K562 (cell line): ENCODE data around the gene BRINP1. TPM values are rescaled to one million over a fixed set of nuclear protein-coding genes. Genes with fewer than 3 reads are reported as not detected.

Experiments
- ATAC-seq: fragments of 200-7000 bp; cut with Tn5 transposase; 3 replicates; pipeline ENCODE4 v1.9.1; 2020; ENCODE audit warnings: moderate library complexity
- BruUV-seq: library from RNA; stranded (reverse); fragments of 400-500 nt; replicated peaks from 2 replicates; lab custom pipeline; 2021; lab: Mats Ljungman, UMichigan
- CTCF ChIA-PET: fragments of 300-600 bp; formaldehyde crosslinking; extraction: SDS; loops from one replicate; lab custom pipeline; 2021; ENCODE audit warnings: low intra/inter-chr PET ratio; lab: Yijun Ruan, JAX
- POLR2A ChIA-PET: fragments of 300-600, 350-650 bp; sonication (Branson Sonifier 250); formaldehyde crosslinking; extraction: SDS; loops from one replicate; lab custom pipeline; 2021; ENCODE audit warnings: antibody characterized with exemption, inconsistent platforms; lab: Yijun Ruan, JAX
- DNase-seq, 4 experiments: peaks; one replicate each; pipeline versions ENCODE4 v3.0.0 to v3.0.0-alpha.2; 2011 to 2018; ENCODE audit warnings: low spot score in 3 of 4, mixed read lengths in 3 of 4; ENCODE audit errors: extremely low read depth in 1 of 4
- FAIRE-seq: peaks from 2 replicates; lab custom pipeline; 2011; peaks lifted over from hg19 to GRCh38; lab: Jason Lieb, UNC
- H2AFZ ChIP-seq: 2 replicates; pipeline ENCODE4 v1.6.0; 2011; ENCODE audit warnings: low read depth, low read length, control low read depth, inconsistent platforms
- H3K27ac ChIP-seq: fragments of 200-600 bp; 3 replicates; pipeline ENCODE4 v1.8.0; 2011; ENCODE audit warnings: low read depth, mild to moderate bottlenecking, control low read depth, inconsistent platforms, low read length, moderate library complexity, mixed read lengths; ENCODE audit errors: extremely low read depth
- H3K27me3 ChIP-seq, 2 experiments: fragments of 300-600 bp in 1 of 2; 2 replicates in 1 of 2; 3 replicates in 1 of 2; pipeline versions ENCODE4 v1.6.0 to v1.8.0; 2011; ENCODE audit warnings: inconsistent platforms in 2 of 2, low read length in 2 of 2, mild to moderate bottlenecking in 1 of 2, mixed read lengths in 1 of 2, moderate library complexity in 1 of 2; ENCODE audit not compliant: control insufficient read depth in 2 of 2, insufficient read depth in 2 of 2
- H3K36me3 ChIP-seq: fragments of 300-600 bp; 3 replicates; pipeline ENCODE4 v1.8.0; 2011; ENCODE audit warnings: mild to moderate bottlenecking, low read length, inconsistent platforms; ENCODE audit not compliant: control insufficient read depth, insufficient read depth
- H3K4me1 ChIP-seq, 2 experiments: fragments of 200-600 bp in 1 of 2; replicated peaks in 1 of 2; 2 replicates in 1 of 2; 3 replicates in 1 of 2; pipeline versions ENCODE4 v1.5.1 to v1.8.0; 2011; ENCODE audit warnings: inconsistent platforms in 2 of 2, low read length in 2 of 2, mild to moderate bottlenecking in 1 of 2, mixed read lengths in 1 of 2, moderate library complexity in 1 of 2; ENCODE audit not compliant: control insufficient read depth in 2 of 2, insufficient read depth in 2 of 2
- H3K4me2 ChIP-seq: 2 replicates; pipeline ENCODE4 v1.6.1; 2011; ENCODE audit warnings: low read length, control low read depth, inconsistent platforms, mixed read lengths; ENCODE audit not compliant: insufficient read depth
- H3K4me3 ChIP-seq: fragments of 200-600 bp; sonication (generic), shearing (Covaris generic); 2 replicates; pipeline ENCODE4 v1.5.1; 2016; ENCODE audit warnings: control low read depth, inconsistent platforms
- H3K79me2 ChIP-seq: fragments of 200-600 bp; 3 replicates; pipeline ENCODE4 v1.8.0; 2011; ENCODE audit warnings: low read length, inconsistent platforms; ENCODE audit not compliant: control insufficient read depth, insufficient read depth
- H3K9ac ChIP-seq, 2 experiments: 2 replicates each; pipeline versions ENCODE4 v1.6.0 to v1.6.1; 2011; ENCODE audit warnings: low read depth in 2 of 2, low read length in 2 of 2, control low read depth in 1 of 2, inconsistent platforms in 1 of 2, mild to moderate bottlenecking in 1 of 2, mixed read lengths in 1 of 2; ENCODE audit not compliant: insufficient read depth in 1 of 2
- H3K9me1 ChIP-seq: one replicate; pipeline ENCODE4 v1.6.0; 2011; ENCODE audit warnings: inconsistent platforms, mild to moderate bottlenecking, low read length, moderate library complexity; ENCODE audit not compliant: control insufficient read depth, insufficient read depth
- H3K9me3 ChIP-seq: replicated peaks from 2 replicates; pipeline ENCODE4 v1.5.1; 2011; ENCODE audit warnings: low read depth, low read length, inconsistent platforms; ENCODE audit not compliant: control insufficient read depth, insufficient read depth
- H4K20me1 ChIP-seq: replicated peaks from 2 replicates; pipeline ENCODE4 v1.6.1; 2011; ENCODE audit warnings: low read length, inconsistent platforms, mixed read lengths; ENCODE audit not compliant: control insufficient read depth, insufficient read depth
- BMI1 ChIP-seq: fragments of 150-350 bp; IDR thresholded peaks from 2 replicates; pipeline ENCODE4 v1.6.1; 2014; ENCODE audit warnings: low read length
- BRF1 ChIP-seq: IDR thresholded peaks from 3 replicates; pipeline ENCODE4 v1.6.1; 2011; ENCODE audit warnings: borderline replicate concordance, mild to moderate bottlenecking; ENCODE audit not compliant: insufficient read length; ENCODE audit errors: extremely low read depth
- HDAC3 ChIP-seq: fragments of 450-650 bp; IDR thresholded peaks from 2 replicates; pipeline ENCODE4 v1.6.1; 2018; ENCODE audit warnings: borderline replicate concordance, mild to moderate bottlenecking, moderate library complexity; ENCODE audit not compliant: partially characterized antibody
- ILK ChIP-seq: fragments of 450-650 bp; IDR thresholded peaks from 2 replicates; pipeline ENCODE4 v1.6.1; 2016; ENCODE audit warnings: missing genetic modification characterization, low read depth, mild to moderate bottlenecking, missing compliant biosample characterization, moderate library complexity, borderline replicate concordance
- KLF16 ChIP-seq: IDR thresholded peaks from 2 replicates; pipeline ENCODE4 v1.6.1; 2016; ENCODE audit warnings: antibody characterized with exemption
- NFXL1 ChIP-seq: fragments of 450-650 bp; formaldehyde crosslinking; IDR thresholded peaks from 2 replicates; pipeline ENCODE4 v1.4.0; 2021; ENCODE audit warnings: mild to moderate bottlenecking
- NR4A1 ChIP-seq, 2 experiments: fragments of 250-450 bp in 1 of 2; fragments of 450-650 bp in 1 of 2; sonication (Bioruptor Pico) in 1 of 2; IDR thresholded peaks; 2 replicates each; pipeline versions ENCODE4 v1.4.0 to v1.6.1; 2016 to 2020; ENCODE audit warnings: mild to moderate bottlenecking in 2 of 2, missing compliant biosample characterization in 1 of 2, missing genetic modification characterization in 1 of 2, moderate library complexity in 1 of 2
- PCBP2 ChIP-seq: fragments of 200-400 bp; formaldehyde crosslinking; IDR thresholded peaks from 2 replicates; pipeline ENCODE4 v1.6.1; 2018; ENCODE audit warnings: low read length, low read depth, mild to moderate bottlenecking, moderate library complexity; ENCODE audit not compliant: poor library complexity, severe bottlenecking
- SRSF3 ChIP-seq: fragments of 200-400 bp; formaldehyde crosslinking; IDR thresholded peaks from 2 replicates; pipeline ENCODE4 v1.6.1; 2016; ENCODE audit warnings: mild to moderate bottlenecking, low read length, moderate library complexity; ENCODE audit not compliant: insufficient read depth
- WGBS: fragments of 100-300 bp; shearing (Covaris generic); methylation state at CpG from one replicate; pipeline ENCODE4 v1.1.6; 2016; ENCODE audit warnings: low coverage, mixed read lengths; ENCODE audit not compliant: insufficient coverage; ENCODE audit errors: missing lambda C conversion rate; 5-methylcytosine and 5-hydroxymethylcytosine counted together
- in situ Hi-C: fragments of 300-500 bp; cut with MboI; formaldehyde crosslinking; loops from 4 replicates; pipeline ENCODE4 v1.15.0; 2018; ENCODE audit warnings: inconsistent platforms, mixed read lengths
- intact Hi-C: fragments of 100-400 bp; cut with micrococcal nuclease; formaldehyde crosslinking; loops from 2 replicates; pipeline ENCODE4 v1.14.2; 2022
- polyA plus RNA-seq, 8 experiments: library from polyadenylated mRNA; depleted of rRNA in 4 of 8; stranded (reverse) in 5 of 8; unstranded in 3 of 8; fragments of >200 nt; fragmentation: Nextera tagmentation in 2 of 8; fragmentation: Illumina TruSeq in 1 of 8; extraction: Ambion mirVana in 2 of 8; extraction: Trizol in 1 of 8; gene quantifications; 2 replicates each; pipeline versions ENCODE4 v1.2.1 to v1.2.3, GENCODE V29; 2011 to 2014; ENCODE audit warnings: inconsistent platforms in 1 of 8, missing spikeins in 1 of 8
- total RNA-seq, 7 experiments: library from RNA; depleted of rRNA in 6 of 7; stranded (reverse); fragments of >200 nt in 6 of 7; fragmentation: Illumina TruSeq in 2 of 7; extraction: Trizol in 2 of 7; gene quantifications; 2 replicates each; pipeline versions ENCODE4 v1.2.1 to v1.2.3, GENCODE V29; 2011 to 2021; ENCODE audit warnings: low replicate concordance in 1 of 7
- TF ChIP-seq, protein P1 (sequence below), 2 experiments: fragments of 250-450 bp in 1 of 2; fragments of 450-650 bp in 1 of 2; sonication (Bioruptor Pico) in 1 of 2; IDR thresholded peaks; 2 replicates each; pipeline versions ENCODE4 v1.6.1 to v1.8.0; 2016 to 2021; ENCODE audit warnings: mild to moderate bottlenecking in 2 of 2, moderate library complexity in 2 of 2, missing compliant biosample characterization in 1 of 2, missing genetic modification characterization in 1 of 2

The BRINP1 gene
- total and polyA plus RNA-seq, 9 of the 15 experiments (the other 6 are each of a cell fraction or from before 2014, with no cell fraction given): not detected

DNA sequence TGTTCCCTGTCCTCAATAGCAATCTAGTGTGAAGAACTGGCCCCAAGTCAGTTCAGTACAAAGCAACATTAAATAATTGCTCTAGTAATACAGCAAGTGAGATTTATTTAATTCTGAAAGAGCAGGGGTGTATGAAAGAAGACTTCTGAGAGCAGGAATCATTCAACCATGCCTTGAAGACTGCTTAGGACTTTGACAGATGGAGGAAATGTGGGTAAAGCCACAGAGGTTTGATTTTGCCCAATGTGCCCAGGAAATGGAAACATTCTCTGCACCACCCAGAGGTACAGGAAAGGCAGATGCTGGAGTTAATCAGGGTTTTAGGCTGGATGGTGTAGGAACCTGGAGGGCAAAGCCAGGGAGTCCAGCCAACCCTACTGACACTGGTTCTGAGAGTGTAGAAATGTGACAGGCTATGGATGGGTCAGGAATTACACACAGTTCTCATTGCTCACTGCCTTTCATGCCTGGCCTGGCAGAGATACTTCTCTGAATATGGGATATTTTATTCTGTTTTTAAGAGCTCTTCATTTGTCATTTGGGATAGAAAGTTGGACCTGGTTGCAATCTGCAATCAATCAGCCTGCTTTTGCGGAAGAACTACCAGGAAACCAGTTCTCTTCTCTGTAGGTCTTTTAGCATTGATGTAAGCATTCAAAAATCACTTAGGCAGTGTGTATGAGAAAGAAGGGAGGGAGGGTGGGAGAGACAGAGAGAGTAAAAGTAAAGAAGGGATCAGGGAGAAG, 88.3 kb downstream of the BRINP1 start (continued):
- no peak for TF ChIP-seq SRSF3
- TF ChIP-seq, protein P1, sequence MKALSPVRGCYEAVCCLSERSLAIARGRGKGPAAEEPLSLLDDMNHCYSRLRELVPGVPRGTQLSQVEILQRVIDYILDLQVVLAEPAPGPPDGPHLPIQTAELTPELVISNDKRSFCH (CRISPR knock-in tag; IDR thresholded peaks at IDR 0.05): no peak
- TF ChIP-seq, protein P1 (tag; IDR thresholded peaks at IDR 0.05): no peak
- TF ChIP-seq NFXL1: no peak
- TF ChIP-seq BMI1: no peak
- no peak for TF ChIP-seq ILK (tag)
- TF ChIP-seq KLF16: no peak

DNA sequence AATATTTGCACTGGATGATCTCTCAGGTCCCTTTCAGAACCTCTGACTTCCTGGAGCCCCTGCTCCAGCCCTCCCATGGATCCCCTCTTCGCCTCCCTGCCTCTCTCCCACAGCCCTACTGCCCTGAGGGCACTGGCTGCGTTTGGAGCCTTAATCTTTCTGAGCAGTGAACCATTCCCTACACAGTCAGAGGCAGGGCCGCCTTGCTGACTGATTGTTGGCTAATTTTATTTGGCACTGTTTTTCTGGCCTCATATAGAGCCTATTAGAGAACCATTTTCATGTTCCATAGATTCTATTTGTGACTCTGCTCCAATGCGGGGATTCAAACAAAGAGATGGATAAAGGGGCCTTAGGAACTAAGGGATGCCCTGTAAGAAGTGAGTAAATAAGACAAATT, 91.1 kb downstream of the BRINP1 start:
- CTCF ChIA-PET: no interaction called here
- no peak for FAIRE-seq

More for the DNA sequence above, 91.1 kb downstream of the BRINP1 start:
- Histone ChIP-seq H3K4me3 (no peak overlapping the region), H3K79me2 (no peaks in the 10 kb centered on the region), H3K4me1 (no peaks in the 10 kb centered on the region), H2AFZ (no peak overlapping the region), H3K9me3 (peaks cover 2% of the 10 kb centered on the region; the same call in 1 of the 2 replicates), H3K4me2 (no peak overlapping the region), H3K9ac (no peak overlapping the region), H4K20me1 (no peaks in the 10 kb centered on the region), H3K27ac (no peak overlapping the region), H3K9me1 (no peaks in the 10 kb centered on the region), H3K36me3 (no peaks in the 10 kb centered on the region), H3K27me3 (no peaks in the 10 kb centered on the region)
- BruUV-seq: no TSS peak
- in situ Hi-C loops: no loop called here
- ATAC-seq (no peak), DNase-seq (no peak)
- TF ChIP-seq NR4A1 (CRISPR knock-in tag; IDR thresholded peaks at IDR 0.05): no peak
- TF ChIP-seq NR4A1 (tag; IDR thresholded peaks at IDR 0.05): no peak
- no peak for TF ChIP-seq PCBP2
- TF ChIP-seq HDAC3: no peak
- TF ChIP-seq BRF1: no peak
- intact Hi-C loops: no loop called here
- WGBS: 2% methylated on average over 4 of the region's 4 CpGs
- POLR2A ChIA-PET: no interaction called here
